TTC549 (cell line): ENCODE results near the gene SSMEM1.
"Not testable (repeated sequence)": the region's sequence is repeated elsewhere in the genome, so short reads cannot be mapped to it uniquely, and the experiment has no call there.

Source experiments
- FAIRE-seq: peaks from 2 replicates; lab custom pipeline; 2012; peaks lifted over from hg19 to GRCh38; lab: Jason Lieb, UNC

The SSMEM1 gene

GRCh38 chr7:130249626-130250025 is 42.0 kb downstream of the SSMEM1 start:
- FAIRE-seq = not testable (repeated sequence)

- FAIRE-seq = no peak
Measured at GRCh38 chr7:130254555-130254954, 46.9 kb downstream of the SSMEM1 start.

- no peak for FAIRE-seq
Measured at GRCh38 chr7:130256704-130257103, 49.0 kb downstream of the SSMEM1 start.

- peak; percentile 65 for FAIRE-seq
Measured at GRCh38 chr7:130258494-130259078, 50.9 kb downstream of the SSMEM1 start.

GRCh38 chr7:130262448-130262847 is 54.8 kb downstream of the SSMEM1 start:
- no peak for FAIRE-seq

- FAIRE-seq = no peak
Measured at GRCh38 chr7:130263130-130263529, 55.5 kb downstream of the SSMEM1 start.
